Nephron (organoid): ENCODE data around the gene GADL1.

Source experiments
- H3K27ac Mint-ChIP-seq, 3 experiments: 2 replicates each; pipeline ENCODE4 v1.8.0; 2020; ENCODE audit warnings: mixed read lengths in 3 of 3, mild to moderate bottlenecking in 2 of 3, moderate library complexity in 1 of 3
- H3K27me3 Mint-ChIP-seq: 2 replicates; pipeline ENCODE4 v1.8.0; 2021; ENCODE audit warnings: low read depth, mild to moderate bottlenecking, moderate library complexity, mixed read lengths
- H3K36me3 Mint-ChIP-seq: 2 replicates; pipeline ENCODE4 v1.8.0; 2020; ENCODE audit warnings: low read depth, mixed read lengths
- H3K4me1 Mint-ChIP-seq: 2 replicates; pipeline ENCODE4 v1.8.0; 2020; ENCODE audit warnings: mixed read lengths
- H3K4me3 Mint-ChIP-seq, 3 experiments: 2 replicates each; pipeline ENCODE4 v1.8.0; 2020; ENCODE audit warnings: mild to moderate bottlenecking in 3 of 3, mixed read lengths in 3 of 3, moderate library complexity in 2 of 3
- H3K9me3 Mint-ChIP-seq: 2 replicates; pipeline ENCODE4 v1.8.0; 2020; ENCODE audit warnings: mixed read lengths
- TF ChIP-seq, protein P1 (sequence below), 3 experiments: fragments of 200-600 bp; sonication (generic); IDR thresholded peaks; one replicate each; pipeline ENCODE4 v1.5.0; 2021; ENCODE audit warnings: antibody characterized with exemption in 3 of 3; ENCODE audit not compliant: unreplicated experiment in 3 of 3

GADL1 gene

DNA sequence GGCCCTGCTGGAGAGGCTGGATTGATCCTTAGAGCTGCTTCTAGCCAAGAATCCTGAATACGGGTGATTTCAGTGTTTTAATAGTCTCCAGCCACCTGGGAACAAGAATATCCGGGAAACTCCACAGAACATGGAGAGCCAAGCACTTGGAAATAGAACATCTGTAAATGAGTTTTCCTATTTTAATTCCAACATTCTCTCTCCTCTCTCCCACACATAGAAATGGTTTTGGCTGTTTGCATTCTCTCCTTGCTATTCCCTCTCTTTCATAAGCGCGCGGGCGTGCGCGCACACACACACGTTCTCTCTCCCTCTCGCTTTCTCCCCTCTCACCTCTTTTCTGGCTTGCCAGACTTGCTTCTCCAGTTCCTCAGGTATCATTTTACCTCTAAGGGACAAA is 50.6 kb downstream of the GADL1 start:
- no peaks in the 10 kb centered on the region for H3K9me3 Mint-ChIP-seq
- H3K27me3 Mint-ChIP-seq: peaks cover 11% of the 10 kb centered on the region
- peaks cover 40% of the 10 kb centered on the region for H3K4me1 Mint-ChIP-seq
- H3K4me3 Mint-ChIP-seq: no peak overlapping the region
- H3K36me3 Mint-ChIP-seq: no peaks in the 10 kb centered on the region
- TF ChIP-seq, protein P1, sequence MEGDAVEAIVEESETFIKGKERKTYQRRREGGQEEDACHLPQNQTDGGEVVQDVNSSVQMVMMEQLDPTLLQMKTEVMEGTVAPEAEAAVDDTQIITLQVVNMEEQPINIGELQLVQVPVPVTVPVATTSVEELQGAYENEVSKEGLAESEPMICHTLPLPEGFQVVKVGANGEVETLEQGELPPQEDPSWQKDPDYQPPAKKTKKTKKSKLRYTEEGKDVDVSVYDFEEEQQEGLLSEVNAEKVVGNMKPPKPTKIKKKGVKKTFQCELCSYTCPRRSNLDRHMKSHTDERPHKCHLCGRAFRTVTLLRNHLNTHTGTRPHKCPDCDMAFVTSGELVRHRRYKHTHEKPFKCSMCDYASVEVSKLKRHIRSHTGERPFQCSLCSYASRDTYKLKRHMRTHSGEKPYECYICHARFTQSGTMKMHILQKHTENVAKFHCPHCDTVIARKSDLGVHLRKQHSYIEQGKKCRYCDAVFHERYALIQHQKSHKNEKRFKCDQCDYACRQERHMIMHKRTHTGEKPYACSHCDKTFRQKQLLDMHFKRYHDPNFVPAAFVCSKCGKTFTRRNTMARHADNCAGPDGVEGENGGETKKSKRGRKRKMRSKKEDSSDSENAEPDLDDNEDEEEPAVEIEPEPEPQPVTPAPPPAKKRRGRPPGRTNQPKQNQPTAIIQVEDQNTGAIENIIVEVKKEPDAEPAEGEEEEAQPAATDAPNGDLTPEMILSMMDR (IDR thresholded peaks at IDR 0.05; ENCODE audit: unreplicated experiment in 3 of 3): no peak
- H3K27ac Mint-ChIP-seq: no peak overlapping the region

DNA sequence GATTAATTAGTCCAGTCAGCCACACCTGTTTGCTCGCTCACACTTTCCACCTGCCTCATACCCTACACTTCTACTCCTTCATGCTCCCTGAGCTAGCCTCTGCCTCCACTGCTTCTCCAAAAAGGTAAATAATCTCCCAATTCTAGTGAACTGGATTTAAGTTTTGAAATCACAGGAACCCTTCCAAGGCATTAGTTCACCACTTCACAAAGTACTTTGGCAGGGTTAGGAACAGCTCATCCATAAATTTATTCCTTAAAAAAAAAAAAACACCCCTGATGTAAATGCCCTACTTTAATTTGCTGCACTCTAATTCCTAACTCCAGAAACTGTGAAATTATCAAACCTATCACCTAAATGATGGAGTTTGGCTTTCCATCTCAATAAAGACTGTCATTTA is 58.3 kb downstream of the GADL1 start:
- no peaks in the 10 kb centered on the region for H3K9me3 Mint-ChIP-seq
- H3K27me3 Mint-ChIP-seq: no peaks in the 10 kb centered on the region
- no peak overlapping the region for H3K27ac Mint-ChIP-seq
- no peak overlapping the region for H3K4me3 Mint-ChIP-seq
- no peaks in the 10 kb centered on the region for H3K36me3 Mint-ChIP-seq
- TF ChIP-seq, protein P1 (IDR thresholded peaks at IDR 0.05; ENCODE audit: unreplicated experiment in 3 of 3): no peak
- peaks cover 9% of the 10 kb centered on the region for H3K4me1 Mint-ChIP-seq

DNA sequence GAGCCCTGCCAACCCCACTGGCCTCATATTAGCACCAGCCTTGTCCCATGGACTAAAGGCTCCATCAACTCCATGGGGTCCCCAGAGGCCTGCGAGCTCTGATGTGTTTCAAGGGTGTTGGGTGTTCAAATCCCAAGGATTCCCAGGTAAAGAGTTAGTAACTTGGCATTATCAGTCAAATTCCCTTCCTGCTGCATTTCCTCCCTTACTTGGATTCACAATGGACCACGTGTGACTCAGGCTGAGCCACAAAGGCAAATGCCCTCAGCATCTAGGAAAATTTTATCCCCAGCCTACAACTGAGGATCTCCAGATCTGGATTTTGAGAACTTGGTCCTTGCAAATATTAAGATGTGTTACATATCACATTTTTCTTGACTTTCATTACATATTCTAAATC is 58.8 kb downstream of the GADL1 start:
- TF ChIP-seq, protein P1 (IDR thresholded peaks at IDR 0.05; ENCODE audit: unreplicated experiment in 3 of 3): no peak
- no peak overlapping the region for H3K27ac Mint-ChIP-seq
- no peaks in the 10 kb centered on the region for H3K27me3 Mint-ChIP-seq
- no peaks in the 10 kb centered on the region for H3K9me3 Mint-ChIP-seq
- H3K4me3 Mint-ChIP-seq: no peak overlapping the region
- H3K36me3 Mint-ChIP-seq: no peaks in the 10 kb centered on the region
- peaks cover 9% of the 10 kb centered on the region for H3K4me1 Mint-ChIP-seq

DNA sequence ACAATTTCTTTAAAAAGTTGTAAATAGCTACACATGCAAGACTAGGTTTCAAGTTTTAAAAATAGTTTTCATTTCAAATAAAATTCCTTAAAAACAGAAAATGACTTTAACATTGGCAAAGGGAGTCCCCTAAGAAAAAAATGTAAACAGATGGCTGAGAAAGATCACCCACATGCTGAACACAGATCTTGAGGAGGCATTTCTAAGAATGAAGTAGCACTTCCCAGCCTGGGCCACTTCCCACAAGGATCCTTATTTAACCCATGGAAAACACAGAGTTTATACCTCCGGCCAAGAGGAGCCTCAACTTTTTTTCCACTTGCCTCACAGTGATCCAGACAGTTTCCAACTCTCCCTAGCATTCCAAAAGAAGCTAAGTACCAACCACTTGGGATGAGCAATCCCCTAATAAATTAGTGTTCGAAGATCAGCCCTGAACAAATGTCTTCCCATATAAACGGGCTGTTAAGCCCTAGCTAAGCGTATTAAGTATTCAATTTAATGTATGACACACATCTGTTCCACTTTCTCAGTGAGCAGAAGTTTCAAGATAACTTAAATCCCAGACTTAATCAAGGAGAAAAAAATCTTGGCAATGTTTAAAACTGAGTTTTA is 61.4 kb downstream of the GADL1 start:
- peaks cover 4% of the 10 kb centered on the region for H3K27me3 Mint-ChIP-seq

DNA sequence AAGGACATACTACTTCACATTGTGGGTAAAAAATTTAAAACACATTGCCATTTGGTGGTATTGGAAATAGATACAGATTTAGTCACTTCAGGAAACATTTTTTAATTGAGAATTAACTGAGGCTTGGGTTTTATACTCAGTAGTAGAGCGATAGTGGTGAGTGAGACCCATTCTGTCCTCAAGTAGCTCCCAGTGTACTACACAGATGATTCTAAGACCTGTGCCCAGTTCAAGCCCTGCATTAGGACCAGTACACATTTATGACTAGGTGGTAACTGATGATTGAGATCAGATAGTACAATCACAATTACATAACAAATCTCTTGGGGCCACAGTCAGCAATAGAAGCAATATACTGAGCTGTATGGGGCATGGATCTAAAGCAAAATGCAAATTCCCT is 67.4 kb downstream of the GADL1 start:
- Mint-ChIP-seq H3K36me3 (no peaks in the 10 kb centered on the region), H3K27ac (no peak overlapping the region), H3K27me3 (peaks cover 4% of the 10 kb centered on the region), H3K4me3 (no peak overlapping the region), H3K4me1 (peaks cover 29% of the 10 kb centered on the region), H3K9me3 (no peaks in the 10 kb centered on the region)
- TF ChIP-seq, protein P1 (IDR thresholded peaks at IDR 0.05; ENCODE audit: unreplicated experiment in 3 of 3): no peak

More for the DNA sequence above, 61.4 kb downstream of the GADL1 start:
- Mint-ChIP-seq H3K4me1 (peaks cover 14% of the 10 kb centered on the region), H3K36me3 (no peaks in the 10 kb centered on the region), H3K4me3 (no peak overlapping the region), H3K27ac (no peak overlapping the region), H3K9me3 (no peaks in the 10 kb centered on the region)
- TF ChIP-seq, protein P1 (IDR thresholded peaks at IDR 0.05; ENCODE audit: unreplicated experiment in 3 of 3): no peak

DNA sequence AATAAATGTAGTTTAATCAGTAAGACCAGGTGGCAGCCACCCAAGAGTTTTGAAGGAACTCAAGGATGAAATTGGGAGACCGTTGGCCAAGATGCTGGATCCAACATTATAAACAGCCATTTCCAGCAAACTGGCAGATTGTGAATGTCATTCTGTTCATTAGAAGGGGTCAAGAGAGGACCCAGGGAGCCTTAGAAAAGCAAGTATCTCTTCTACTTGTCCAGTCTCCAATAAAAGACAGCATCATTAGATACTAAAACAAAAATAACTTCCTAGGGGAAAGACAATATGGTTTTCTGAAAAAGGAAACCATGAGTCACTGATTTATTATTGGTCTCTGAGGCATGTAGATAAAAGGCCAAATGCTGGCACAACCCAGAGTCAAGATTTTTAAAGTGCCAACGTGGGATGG is 67.9 kb downstream of the GADL1 start:
- TF ChIP-seq, protein P1 (IDR thresholded peaks at IDR 0.05; ENCODE audit: unreplicated experiment in 3 of 3): no peak
- Mint-ChIP-seq H3K36me3 (no peaks in the 10 kb centered on the region), H3K27me3 (peaks cover 4% of the 10 kb centered on the region), H3K9me3 (no peaks in the 10 kb centered on the region), H3K4me3 (no peak overlapping the region), H3K4me1 (peaks cover 29% of the 10 kb centered on the region), H3K27ac (no peak overlapping the region)
